Thyroid gland (tissue), 4 donors: ENCODE results near the gene FRMD4A.
"Not testable (repeated sequence)": the region's sequence is repeated elsewhere in the genome, so short reads cannot be mapped to it uniquely, and the experiment has no call there.

ENCODE experiments used
- POLR2A ChIP-seq, 2 donors: fragments of 450-650 bp; IDR thresholded peaks; one replicate each; pipeline ENCODE4 v1.6.1; 2017; ENCODE audit warnings: antibody characterized with exemption in 2 of 2, mild to moderate bottlenecking in 2 of 2, moderate library complexity in 1 of 2
- TF ChIP-seq, protein P1 (sequence below), 6 experiments: fragments of 200-600 bp in 3 of 6; fragments of 450-650 bp in 3 of 6; sonication (generic) in 3 of 6; IDR thresholded peaks; one replicate each; pipeline ENCODE4 v1.5.1; 2016 to 2019; ENCODE audit warnings: antibody characterized with exemption in 6 of 6, mild to moderate bottlenecking in 2 of 6, inconsistent platforms in 1 of 6, moderate library complexity in 1 of 6

DNA sequence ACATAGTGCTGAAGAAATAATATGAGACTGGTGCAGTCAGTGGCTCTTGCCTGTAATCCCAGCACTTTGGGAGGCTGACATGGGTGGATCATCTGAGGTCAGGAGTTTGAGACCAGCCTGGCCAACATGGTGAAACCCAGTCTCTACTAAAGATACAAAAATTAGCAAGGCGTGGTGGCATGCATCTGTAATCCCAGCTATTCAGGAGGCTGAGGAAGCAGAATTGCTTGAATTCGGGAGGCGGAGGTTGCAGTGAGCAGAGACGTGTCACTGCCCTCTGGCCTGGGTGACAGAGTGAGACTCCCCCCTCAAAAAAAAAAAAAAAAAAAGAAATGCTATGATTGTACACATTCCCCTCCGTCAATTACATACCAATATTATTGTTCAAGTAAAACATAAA lies 615.1 kb downstream of the FRMD4A start:
- TF ChIP-seq, protein P1, sequence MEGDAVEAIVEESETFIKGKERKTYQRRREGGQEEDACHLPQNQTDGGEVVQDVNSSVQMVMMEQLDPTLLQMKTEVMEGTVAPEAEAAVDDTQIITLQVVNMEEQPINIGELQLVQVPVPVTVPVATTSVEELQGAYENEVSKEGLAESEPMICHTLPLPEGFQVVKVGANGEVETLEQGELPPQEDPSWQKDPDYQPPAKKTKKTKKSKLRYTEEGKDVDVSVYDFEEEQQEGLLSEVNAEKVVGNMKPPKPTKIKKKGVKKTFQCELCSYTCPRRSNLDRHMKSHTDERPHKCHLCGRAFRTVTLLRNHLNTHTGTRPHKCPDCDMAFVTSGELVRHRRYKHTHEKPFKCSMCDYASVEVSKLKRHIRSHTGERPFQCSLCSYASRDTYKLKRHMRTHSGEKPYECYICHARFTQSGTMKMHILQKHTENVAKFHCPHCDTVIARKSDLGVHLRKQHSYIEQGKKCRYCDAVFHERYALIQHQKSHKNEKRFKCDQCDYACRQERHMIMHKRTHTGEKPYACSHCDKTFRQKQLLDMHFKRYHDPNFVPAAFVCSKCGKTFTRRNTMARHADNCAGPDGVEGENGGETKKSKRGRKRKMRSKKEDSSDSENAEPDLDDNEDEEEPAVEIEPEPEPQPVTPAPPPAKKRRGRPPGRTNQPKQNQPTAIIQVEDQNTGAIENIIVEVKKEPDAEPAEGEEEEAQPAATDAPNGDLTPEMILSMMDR (IDR thresholded peaks at IDR 0.05): not testable (repeated sequence)
- not testable (repeated sequence) for TF ChIP-seq POLR2A (IDR thresholded peaks at IDR 0.05)
